Kidney epithelial cell (primary cell): Measurements from ENCODE around the gene NOC4L. TPM values are rescaled to one million over a fixed set of nuclear protein-coding genes. Genes with fewer than 3 reads are reported as not detected.

Experiments
- DNase-seq: peaks from one replicate; pipeline ENCODE4 v3.0.0-alpha.2; 2010; ENCODE audit warnings: low read depth
- H3K27me3 ChIP-seq: 2 replicates; pipeline ENCODE4 v1.6.0; 2011; ENCODE audit warnings: low read length; ENCODE audit not compliant: control insufficient read depth, insufficient read depth
- H3K36me3 ChIP-seq: 2 replicates; pipeline ENCODE4 v1.5.1; 2011; ENCODE audit warnings: low read length; ENCODE audit not compliant: control insufficient read depth, insufficient read depth
- H3K4me3 ChIP-seq: 2 replicates; pipeline ENCODE4 v1.5.1; 2011; ENCODE audit warnings: low read depth, mild to moderate bottlenecking, control low read depth, low read length
- CTCF ChIP-seq: IDR thresholded peaks from 2 replicates; pipeline ENCODE4 v1.5.1; 2011; ENCODE audit warnings: mild to moderate bottlenecking, moderate library complexity, low read length, control low read depth, inconsistent platforms; ENCODE audit not compliant: insufficient read depth, poor library complexity, severe bottlenecking
- total RNA-seq: library from RNA; depleted of rRNA; stranded (reverse); fragments of >200 nt; gene quantifications from 2 replicates; pipeline ENCODE4 v1.2.3, GENCODE V29; 2015

Gene NOC4L
- total RNA-seq, 1 donor from 2014 or later = 23.8 TPM

GRCh38 chr12:132152411-132152821 is 8.2 kb downstream of the NOC4L start:
- no peaks in the 10 kb centered on the region for H3K36me3 ChIP-seq
- no peak for TF ChIP-seq CTCF

GRCh38 chr12:132152953-132153352 is 8.7 kb downstream of the NOC4L start:
- no peak for DNase-seq
- no peaks in the 10 kb centered on the region for H3K36me3 ChIP-seq
- no peak overlapping the region for H3K4me3 ChIP-seq
- peaks cover 10% of the 10 kb centered on the region for H3K27me3 ChIP-seq
- no peak for TF ChIP-seq CTCF

More at GRCh38 chr12:132152411-132152821, 8.2 kb downstream of the NOC4L start:
- Histone ChIP-seq H3K27me3 (peaks cover 10% of the 10 kb centered on the region), H3K4me3 (no peak overlapping the region)
- no peak for DNase-seq

- TF ChIP-seq CTCF = peak; percentile 98
- DNase-seq = peak; percentile 28
- H3K4me3 ChIP-seq = no peak overlapping the region
- H3K27me3 ChIP-seq = peaks cover 10% of the 10 kb centered on the region
- no peaks in the 10 kb centered on the region for H3K36me3 ChIP-seq
These were observed 9.5 kb downstream of the NOC4L start for GRCh38 chr12:132153501-132154340.

- TF ChIP-seq CTCF = no peak
- Histone ChIP-seq H3K27me3 (peaks cover 10% of the 10 kb centered on the region), H3K4me3 (no peak overlapping the region), H3K36me3 (no peaks in the 10 kb centered on the region)
- no peak for DNase-seq
These were observed 10.1 kb downstream of the NOC4L start for GRCh38 chr12:132154341-132154761.

- TF ChIP-seq CTCF = no peak
These were observed 10.9 kb downstream of the NOC4L start for GRCh38 chr12:132154941-132155770.

More at GRCh38 chr12:132154941-132155770, 10.9 kb downstream of the NOC4L start:
- DNase-seq = no peak
- no peak overlapping the region for H3K4me3 ChIP-seq
- no peaks in the 10 kb centered on the region for H3K36me3 ChIP-seq
- H3K27me3 ChIP-seq = peaks cover 10% of the 10 kb centered on the region
